Measurements from ENCODE around the gene ALAS1. TPM values are rescaled to one million over a fixed set of nuclear protein-coding genes. Genes with fewer than 3 reads are reported as not detected.

ALAS1 gene
- total and polyA plus RNA-seq, 2 of the 13 experiments (the other 11 are each of a cell fraction or from before 2014, with no cell fraction given), result 36.0 to 43.2 TPM

DNA sequence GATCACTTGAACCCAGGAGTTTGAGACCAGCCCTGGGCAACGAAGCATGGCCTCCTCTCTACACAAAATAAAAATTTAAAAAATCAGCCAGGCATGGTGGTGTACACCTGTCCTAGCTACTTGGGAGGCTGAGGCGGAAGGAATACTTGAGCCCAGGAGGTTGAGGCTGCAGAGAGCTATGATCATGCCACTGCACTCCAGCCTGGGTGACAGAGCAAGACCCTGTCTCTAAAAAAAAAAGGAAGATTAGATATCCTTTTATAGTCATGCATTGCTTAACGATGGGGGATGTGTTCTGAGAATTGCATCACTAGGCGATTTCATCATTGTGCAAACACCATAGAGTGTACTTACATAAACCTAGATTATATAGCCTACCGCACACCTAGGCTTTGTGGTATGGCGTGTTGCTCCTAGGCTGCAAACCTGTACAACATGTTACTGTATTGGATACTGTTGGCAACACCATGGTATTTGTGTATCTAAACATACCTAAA, 12.6 kb downstream of the ALAS1 start (continued):
- TF ChIP-seq MED13 (CRISPR knock-in tag; IDR thresholded peaks at IDR 0.05) (peak; percentile 78; the same call in 1 of the 2 replicates), ZNF337 (CRISPR knock-in tag; IDR thresholded peaks at IDR 0.05; ENCODE audit: borderline replicate concordance, low read depth) (0 out of 2 replicates have a peak, but pooled peaks have one; percentile 57), TBX2 (CRISPR knock-in tag; IDR thresholded peaks at IDR 0.05; ENCODE audit: borderline replicate concordance) (peak; percentile 66; the same call in 1 of the 2 replicates), ZNF557 (CRISPR knock-in tag; IDR thresholded peaks at IDR 0.05) (0 out of 2 replicates have a peak, but pooled peaks have one; percentile 47), ZNF556 (CRISPR knock-in tag; IDR thresholded peaks at IDR 0.05; ENCODE audit: borderline replicate concordance) (no peak; the same call in 1 of the 2 replicates), HDAC1 (CRISPR knock-in tag; IDR thresholded peaks at IDR 0.05) (peak; percentile 68), NR2C2 (CRISPR knock-in tag; IDR thresholded peaks at IDR 0.05; ENCODE audit: borderline replicate concordance) (peak; percentile 69), ZNF83 (CRISPR knock-in tag; IDR thresholded peaks at IDR 0.05; ENCODE audit: borderline replicate concordance) (no peak), SRSF1 (optimal IDR thresholded peaks at IDR 0.05; ENCODE audit: low read depth, low read length) (no peak), ZNF224 (CRISPR knock-in tag; IDR thresholded peaks at IDR 0.05) (no peak), SMC3 (IDR thresholded peaks at IDR 0.05; ENCODE audit: low read length) (peak; percentile 55; the same call in 1 of the 2 replicates), HOXD1 (CRISPR knock-in tag; IDR thresholded peaks at IDR 0.05) (no peak), KDM6A (CRISPR knock-in tag; IDR thresholded peaks at IDR 0.05; ENCODE audit: low read depth) (peak; percentile 68; the same call in 1 of the 2 replicates), GPN1 (CRISPR knock-in tag; IDR thresholded peaks at IDR 0.05; ENCODE audit: borderline replicate concordance) (no peak), SAP130 (CRISPR knock-in tag; IDR thresholded peaks at IDR 0.05; ENCODE audit: low read depth) (peak; percentile 79), ZNF335 (CRISPR knock-in tag; IDR thresholded peaks at IDR 0.05) (0 out of 2 replicates have a peak, but pooled peaks have one; percentile 57), ZSCAN12 (CRISPR knock-in tag; IDR thresholded peaks at IDR 0.05) (no peak)
- TF ChIP-seq, protein P1, sequence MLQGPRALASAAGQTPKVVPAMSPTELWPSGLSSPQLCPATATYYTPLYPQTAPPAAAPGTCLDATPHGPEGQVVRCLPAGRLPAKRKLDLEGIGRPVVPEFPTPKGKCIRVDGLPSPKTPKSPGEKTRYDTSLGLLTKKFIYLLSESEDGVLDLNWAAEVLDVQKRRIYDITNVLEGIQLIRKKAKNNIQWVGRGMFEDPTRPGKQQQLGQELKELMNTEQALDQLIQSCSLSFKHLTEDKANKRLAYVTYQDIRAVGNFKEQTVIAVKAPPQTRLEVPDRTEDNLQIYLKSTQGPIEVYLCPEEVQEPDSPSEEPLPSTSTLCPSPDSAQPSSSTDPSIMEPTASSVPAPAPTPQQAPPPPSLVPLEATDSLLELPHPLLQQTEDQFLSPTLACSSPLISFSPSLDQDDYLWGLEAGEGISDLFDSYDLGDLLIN (CRISPR knock-in tag; IDR thresholded peaks at IDR 0.05; ENCODE audit: borderline replicate concordance), result no peak
- TF ChIP-seq, protein P2, sequence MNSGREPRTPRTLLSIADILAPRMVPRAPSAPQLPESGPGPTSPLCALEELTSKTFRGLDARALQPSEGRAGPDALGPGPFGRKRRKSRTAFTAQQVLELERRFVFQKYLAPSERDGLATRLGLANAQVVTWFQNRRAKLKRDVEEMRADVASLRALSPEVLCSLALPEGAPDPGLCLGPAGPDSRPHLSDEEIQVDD (CRISPR knock-in tag; IDR thresholded peaks at IDR 0.05; ENCODE audit: borderline replicate concordance), result no peak
- TF ChIP-seq, protein P3, sequence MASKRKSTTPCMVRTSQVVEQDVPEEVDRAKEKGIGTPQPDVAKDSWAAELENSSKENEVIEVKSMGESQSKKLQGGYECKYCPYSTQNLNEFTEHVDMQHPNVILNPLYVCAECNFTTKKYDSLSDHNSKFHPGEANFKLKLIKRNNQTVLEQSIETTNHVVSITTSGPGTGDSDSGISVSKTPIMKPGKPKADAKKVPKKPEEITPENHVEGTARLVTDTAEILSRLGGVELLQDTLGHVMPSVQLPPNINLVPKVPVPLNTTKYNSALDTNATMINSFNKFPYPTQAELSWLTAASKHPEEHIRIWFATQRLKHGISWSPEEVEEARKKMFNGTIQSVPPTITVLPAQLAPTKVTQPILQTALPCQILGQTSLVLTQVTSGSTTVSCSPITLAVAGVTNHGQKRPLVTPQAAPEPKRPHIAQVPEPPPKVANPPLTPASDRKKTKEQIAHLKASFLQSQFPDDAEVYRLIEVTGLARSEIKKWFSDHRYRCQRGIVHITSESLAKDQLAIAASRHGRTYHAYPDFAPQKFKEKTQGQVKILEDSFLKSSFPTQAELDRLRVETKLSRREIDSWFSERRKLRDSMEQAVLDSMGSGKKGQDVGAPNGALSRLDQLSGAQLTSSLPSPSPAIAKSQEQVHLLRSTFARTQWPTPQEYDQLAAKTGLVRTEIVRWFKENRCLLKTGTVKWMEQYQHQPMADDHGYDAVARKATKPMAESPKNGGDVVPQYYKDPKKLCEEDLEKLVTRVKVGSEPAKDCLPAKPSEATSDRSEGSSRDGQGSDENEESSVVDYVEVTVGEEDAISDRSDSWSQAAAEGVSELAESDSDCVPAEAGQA (IDR thresholded peaks at IDR 0.05; ENCODE audit: low read depth), result no peak
- TF ChIP-seq, protein P3 (CRISPR knock-in tag; IDR thresholded peaks at IDR 0.05; ENCODE audit: borderline replicate concordance), result no peak
- TF ChIP-seq, protein P4, sequence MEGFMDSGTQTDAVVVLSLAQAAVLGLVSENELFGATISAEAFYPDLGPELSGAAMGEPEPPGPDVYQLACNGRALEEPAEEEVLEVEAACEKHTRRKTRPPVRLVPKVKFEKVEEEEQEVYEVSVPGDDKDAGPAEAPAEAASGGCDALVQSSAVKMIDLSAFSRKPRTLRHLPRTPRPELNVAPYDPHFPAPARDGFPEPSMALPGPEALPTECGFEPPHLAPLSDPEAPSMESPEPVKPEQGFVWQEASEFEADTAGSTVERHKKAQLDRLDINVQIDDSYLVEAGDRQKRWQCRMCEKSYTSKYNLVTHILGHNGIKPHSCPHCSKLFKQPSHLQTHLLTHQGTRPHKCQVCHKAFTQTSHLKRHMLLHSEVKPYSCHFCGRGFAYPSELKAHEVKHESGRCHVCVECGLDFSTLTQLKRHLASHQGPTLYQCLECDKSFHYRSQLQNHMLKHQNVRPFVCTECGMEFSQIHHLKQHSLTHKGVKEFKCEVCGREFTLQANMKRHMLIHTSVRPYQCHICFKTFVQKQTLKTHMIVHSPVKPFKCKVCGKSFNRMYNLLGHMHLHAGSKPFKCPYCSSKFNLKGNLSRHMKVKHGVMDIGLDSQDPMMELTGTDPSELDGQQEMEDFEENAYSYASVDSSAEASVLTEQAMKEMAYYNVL (CRISPR knock-in tag; IDR thresholded peaks at IDR 0.05; ENCODE audit: borderline replicate concordance), result peak; percentile 54; the same call in 1 of the 2 replicates

Data from HepG2 (cell line).